GM20000 (cell line): Measurements from ENCODE around the gene FBN3.

Source experiments
- DNase-seq: peaks from one replicate; pipeline ENCODE4 v3.0.0; 2012; ENCODE audit warnings: low spot score
- CTCF ChIP-seq: IDR thresholded peaks from 2 replicates; pipeline ENCODE4 v1.5.1; 2012; ENCODE audit warnings: mild to moderate bottlenecking, control low read depth; ENCODE audit errors: extremely low read depth, missing control alignments

FBN3 gene

GRCh38 chr19:8126511-8126910 lies 22.9 kb downstream of the FBN3 start:
- TF ChIP-seq CTCF = no peak
- DNase-seq = no peak

GRCh38 chr19:8126008-8126407 lies 23.4 kb downstream of the FBN3 start:
- TF ChIP-seq CTCF = no peak
- DNase-seq = no peak

GRCh38 chr19:8123683-8124082 lies 25.7 kb downstream of the FBN3 start:
- no peak for TF ChIP-seq CTCF
- DNase-seq = no peak

GRCh38 chr19:8120636-8121480 lies 28.5 kb downstream of the FBN3 start:
- no peak for DNase-seq
- no peak for TF ChIP-seq CTCF

- no peak for TF ChIP-seq CTCF
Observed at GRCh38 chr19:8117991-8118390, 31.4 kb downstream of the FBN3 start.

GRCh38 chr19:8116437-8117293 lies 32.7 kb downstream of the FBN3 start:
- no peak for DNase-seq
- no peak for TF ChIP-seq CTCF

More at GRCh38 chr19:8117991-8118390, 31.4 kb downstream of the FBN3 start:
- no peak for DNase-seq
